Stimulated activated CD4-positive, alpha-beta T cell treated with anti-CD3 and anti-CD28 coated beads, Interleukin-4, amount 100 ng/mL, for 1 hour (primary cell): ENCODE measurements around the gene RRH.

Source experiments
- DNase-seq: peaks from one replicate; pipeline ENCODE4 v3.0.0-alpha.2; 2020

Gene RRH

DNA sequence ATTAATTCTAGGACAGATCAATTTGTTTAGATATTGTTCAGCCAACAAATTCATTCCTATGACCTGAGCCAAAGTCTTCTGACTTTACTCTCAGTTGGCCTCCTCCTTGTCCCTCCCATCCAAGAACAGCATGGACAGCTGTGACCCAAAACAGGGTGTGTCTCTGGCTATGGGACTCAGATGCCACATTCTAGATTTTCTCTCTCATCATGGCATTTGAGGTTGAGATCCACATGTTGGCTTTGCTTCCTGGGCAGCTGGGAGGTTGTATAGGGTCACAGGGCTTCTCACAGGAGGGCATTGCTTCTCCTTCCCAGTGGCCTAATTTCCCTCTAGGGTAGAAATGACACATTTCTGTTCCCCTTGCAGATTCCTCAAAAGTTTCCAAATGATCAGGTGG lies 62.3 kb downstream of the RRH start:
- no peak for DNase-seq
